NCI-H1048 (cell line): ENCODE measurements around the gene KLF15.

Source experiments
- DNase-seq: peaks from one replicate; lab custom pipeline; 2025; lab: John Stamatoyannopoulos, UW

The KLF15 gene

GRCh38 chr3:126389112-126389793 is 32.0 kb upstream of the KLF15 start:
- no peak for DNase-seq

DNA sequence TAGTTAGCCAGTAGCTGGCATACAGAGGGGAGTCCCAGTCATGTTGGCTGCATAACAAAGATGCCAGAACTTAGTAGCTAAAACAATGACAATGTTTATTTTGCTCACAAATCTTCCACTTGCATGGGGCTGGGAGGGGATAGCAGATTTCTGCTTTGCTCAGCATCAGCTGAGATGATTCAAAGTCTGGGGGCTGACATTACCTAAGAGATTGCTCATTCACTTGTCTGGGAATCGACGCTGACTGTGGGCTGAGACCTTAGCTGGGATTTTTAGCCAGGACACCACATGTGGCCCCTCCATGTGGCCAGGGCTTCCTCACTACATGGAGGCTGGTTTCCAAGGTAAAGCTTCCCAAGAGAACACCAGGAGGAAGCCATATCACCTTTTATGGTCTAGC is 24.8 kb upstream of the KLF15 start:
- no peak for DNase-seq

GRCh38 chr3:126380011-126380768 is 23.0 kb upstream of the KLF15 start:
- no peak for DNase-seq

DNA sequence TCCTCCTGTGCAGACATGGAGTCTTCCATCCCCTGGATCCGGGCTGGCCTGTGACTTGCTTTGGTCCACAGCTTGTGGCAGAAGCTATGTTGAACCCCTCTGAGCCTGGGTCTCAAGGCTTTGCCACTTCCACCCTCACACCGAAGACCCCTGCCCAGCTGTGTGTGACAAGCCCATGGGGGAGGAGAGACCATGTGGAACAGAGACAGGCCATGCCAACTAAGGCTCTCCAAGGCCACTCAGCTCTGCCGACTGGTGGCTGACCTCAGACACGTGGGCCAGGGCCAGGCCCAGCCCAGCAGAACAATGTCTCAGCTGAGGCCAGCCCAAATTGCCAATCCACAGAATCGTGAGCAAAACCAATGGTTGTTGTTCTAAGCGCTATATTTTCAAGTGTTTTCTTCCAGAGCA is 21.1 kb upstream of the KLF15 start:
- no peak for DNase-seq

GRCh38 chr3:126377211-126377610 is 20.0 kb upstream of the KLF15 start:
- DNase-seq: no peak

DNA sequence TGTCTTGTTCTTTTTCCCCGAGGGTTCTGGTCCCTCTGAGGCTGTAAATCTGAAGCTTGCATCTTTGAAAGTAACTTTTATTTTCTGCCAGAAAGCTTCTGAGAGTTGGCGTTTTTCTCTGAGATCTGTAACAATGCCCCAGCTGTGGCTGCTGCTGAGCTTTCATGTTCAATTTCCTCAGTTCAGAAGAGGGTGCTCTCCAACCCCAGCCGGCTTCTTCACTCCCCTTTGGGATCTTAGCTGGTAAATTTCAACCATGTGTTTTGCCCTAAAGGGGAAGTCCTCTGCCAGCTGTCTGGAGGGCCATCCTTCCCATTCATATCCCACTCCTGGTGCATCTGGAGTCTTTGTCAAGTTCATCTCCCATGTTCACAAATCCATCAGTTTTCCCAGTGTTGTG is 19.2 kb upstream of the KLF15 start:
- DNase-seq: no peak

DNA sequence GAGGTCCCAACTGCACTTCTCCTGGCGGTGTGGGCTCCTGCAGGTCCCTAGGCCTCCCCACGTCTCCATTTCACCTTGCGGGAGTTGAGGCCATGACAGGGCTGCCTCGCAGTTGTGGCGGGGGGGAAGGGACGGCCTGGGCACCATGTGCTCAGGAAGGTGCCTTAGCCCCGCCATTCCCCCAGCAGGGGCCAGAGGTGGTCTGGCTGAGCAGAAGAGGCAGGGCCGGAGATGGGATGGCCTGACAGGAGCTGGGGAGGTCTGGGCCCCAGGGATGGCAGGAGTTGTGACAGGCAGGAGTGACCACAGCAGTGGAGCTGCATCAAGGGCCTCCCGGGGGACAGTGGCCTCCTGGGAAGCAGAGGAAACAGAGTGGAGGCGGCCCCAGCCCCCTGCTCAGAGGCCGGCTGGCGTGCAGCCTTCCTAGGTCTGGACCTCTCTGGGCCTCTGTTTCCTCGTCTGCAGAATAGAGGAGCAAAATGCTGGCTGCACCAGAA is 18.7 kb upstream of the KLF15 start:
- DNase-seq: no peak

- no peak for DNase-seq
Measured at GRCh38 chr3:126373682-126374601, 16.7 kb upstream of the KLF15 start.

DNA sequence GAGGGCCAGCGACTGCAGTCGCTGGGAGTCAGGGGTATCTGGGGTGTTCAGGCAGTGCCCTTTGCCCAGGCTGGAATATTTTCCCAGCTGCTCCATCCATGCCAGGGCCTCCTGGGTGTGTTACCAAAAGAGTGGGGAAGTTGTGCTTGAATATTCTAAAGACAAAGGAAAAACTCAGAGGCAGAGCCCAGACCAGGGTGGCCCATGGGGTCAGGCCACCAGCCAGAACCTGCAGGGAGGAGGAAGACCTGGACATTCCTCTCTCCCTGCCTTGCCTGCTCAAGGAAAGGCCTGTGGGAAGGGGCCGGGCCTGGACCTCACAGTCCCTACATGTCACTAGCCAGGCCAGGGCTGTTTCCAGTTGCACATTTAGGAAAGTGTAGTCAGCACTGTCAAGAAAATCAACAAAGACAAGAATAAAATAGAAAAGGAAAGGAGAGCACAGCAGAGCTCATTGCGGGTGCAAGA is 16.0 kb upstream of the KLF15 start:
- no peak for DNase-seq

DNA sequence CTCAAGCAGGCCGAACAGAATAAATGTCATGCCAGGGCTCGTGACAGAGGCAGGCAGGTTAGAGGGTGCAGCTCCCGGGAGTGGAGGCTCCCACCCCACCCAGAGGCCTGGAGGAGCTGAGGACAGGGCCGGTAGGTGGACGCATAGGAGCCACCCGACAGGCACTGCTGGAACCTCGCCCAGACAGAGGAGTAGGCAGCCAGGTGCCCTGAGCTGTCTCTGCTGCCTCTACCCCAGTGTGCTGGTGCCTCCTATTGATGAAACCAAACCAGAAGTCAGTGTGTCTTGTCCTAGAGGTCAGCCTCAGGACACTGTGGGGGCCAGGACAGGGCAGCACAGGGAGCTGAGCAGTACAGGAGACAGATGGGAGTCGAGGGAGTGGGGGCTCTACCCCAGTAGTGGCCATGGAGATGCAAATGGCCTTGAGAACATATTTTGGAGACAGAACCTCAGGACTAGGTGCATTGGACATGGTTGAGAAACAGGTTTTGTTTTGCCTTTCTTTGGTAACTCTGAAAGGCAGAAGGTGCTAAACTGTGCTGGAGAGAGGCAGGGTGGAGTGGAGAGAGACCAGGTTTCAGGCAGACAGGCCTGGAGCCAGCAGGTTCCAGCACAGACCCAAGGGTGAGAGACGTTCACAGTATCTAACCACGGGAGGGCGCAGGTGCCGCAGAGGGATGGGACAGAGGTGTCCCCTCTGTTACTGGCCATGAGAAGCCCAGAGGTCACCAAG is 15.4 kb upstream of the KLF15 start:
- DNase-seq: no peak

DNA sequence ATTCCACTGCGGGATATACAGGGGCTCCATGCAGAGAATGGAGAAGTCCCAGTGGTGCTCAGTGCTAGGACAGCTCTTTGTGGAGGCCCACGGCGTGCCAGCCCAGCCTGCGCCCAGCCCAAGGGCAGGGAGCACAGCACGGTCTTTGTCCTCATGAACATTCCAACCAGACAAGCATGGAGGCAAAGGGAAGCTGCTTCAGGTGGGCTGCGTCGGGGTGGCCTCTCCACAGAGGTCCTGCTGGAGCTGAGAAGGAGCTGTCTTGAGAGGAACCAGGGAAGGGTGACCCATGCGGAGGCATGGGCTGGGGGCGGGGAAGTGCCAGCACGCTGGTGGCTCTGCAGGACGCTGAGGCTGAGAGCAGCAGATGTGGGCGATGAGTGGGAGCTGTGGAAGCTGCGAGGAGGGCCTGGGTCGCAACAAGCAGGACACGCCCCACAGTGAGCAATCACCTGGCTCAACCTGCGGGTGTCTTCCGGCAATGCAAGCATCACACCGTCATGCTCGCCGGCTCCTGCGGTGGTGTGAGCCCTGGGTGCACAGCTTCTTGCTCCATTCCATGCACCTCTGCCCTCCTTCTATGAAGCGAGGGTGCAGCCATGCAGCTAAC is 14.0 kb upstream of the KLF15 start:
- no peak for DNase-seq

GRCh38 chr3:126370606-126371005 is 13.4 kb upstream of the KLF15 start:
- no peak for DNase-seq

DNA sequence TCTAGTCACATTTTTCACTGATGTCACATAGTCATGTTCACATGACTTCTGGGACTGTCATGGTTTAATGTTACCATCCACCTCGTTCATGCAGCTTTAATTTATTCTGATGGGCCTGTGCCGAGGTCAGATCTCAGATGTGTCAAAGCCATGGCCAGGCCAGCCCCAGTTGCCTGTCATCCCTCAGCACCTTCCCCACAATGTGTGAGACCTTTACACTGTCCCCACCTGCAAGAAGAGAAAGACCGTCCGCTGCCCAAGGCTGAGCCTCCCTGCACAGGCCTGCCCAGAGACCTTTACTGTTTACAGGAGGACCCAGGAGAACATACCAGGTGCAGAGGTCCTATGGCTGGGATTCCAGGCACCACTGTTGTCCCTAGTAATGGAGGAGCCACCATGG is 12.8 kb upstream of the KLF15 start:
- no peak for DNase-seq

DNA sequence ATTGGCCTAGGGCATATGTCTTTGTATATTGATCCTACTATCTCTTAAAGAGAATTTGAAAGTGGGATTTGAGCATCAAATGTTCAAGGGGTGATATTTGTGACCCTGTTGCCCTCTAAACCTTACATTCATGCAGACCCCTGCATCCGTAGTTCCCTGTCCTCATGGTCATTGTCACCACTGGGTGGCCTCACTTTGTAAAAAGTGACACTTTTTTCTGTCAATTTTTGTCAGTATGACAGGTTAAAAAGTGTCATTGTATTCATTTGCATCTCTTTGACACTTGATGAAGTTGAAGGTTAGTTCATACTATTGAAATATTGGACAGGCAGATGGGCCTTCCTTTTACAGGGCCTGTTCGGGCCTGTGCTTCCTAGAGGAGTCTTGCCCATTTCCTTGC is 12.3 kb upstream of the KLF15 start:
- no peak for DNase-seq

DNA sequence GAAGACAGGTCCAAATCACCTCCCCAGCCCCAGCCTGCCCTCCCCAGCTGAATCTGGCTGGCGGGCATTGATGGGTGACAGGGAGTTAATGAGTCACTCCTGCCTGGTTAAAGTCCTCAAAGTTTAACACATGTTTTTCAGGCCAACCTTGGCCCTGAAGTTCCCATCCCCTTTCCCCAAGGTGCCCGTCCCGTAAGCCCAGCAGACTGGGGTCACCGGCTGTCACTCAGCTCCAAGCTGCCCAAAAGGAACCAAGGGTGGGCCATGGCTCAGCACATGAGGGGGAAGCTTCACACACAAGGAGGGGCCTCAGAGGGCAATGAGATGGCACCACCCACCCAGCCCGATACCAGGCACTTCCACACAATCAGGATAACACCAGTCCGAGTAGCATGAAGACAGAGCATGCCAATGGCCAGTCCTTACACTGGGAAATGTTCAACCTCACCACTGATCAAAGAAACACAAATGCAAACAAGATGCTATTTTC is 10.2 kb upstream of the KLF15 start:
- no peak for DNase-seq

- DNase-seq: no peak
Measured at GRCh38 chr3:126365351-126366277, 8.4 kb upstream of the KLF15 start.

- no peak for DNase-seq
Measured at GRCh38 chr3:126364731-126365301, 7.6 kb upstream of the KLF15 start.

GRCh38 chr3:126364130-126364695 is 7.0 kb upstream of the KLF15 start:
- no peak for DNase-seq

DNA sequence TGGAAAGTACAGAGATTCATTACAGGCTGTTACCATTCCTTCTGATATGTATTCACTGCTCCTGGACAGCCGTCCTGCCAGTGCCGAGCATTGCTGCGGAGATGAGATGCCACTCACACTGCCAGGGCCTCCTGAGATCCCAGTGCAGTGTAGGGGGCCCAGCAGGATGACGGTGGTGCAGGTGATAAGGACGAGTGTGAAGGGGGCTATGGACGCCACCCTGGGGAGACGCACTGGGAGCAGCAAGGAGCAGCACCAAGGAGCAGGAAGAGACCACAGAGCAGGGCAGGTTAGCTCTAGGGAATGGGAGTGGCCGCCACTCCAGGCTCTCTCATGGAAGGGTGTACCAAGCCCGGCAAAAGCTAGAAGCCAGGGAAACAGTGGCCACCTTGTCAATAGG is 4.0 kb upstream of the KLF15 start:
- no peak for DNase-seq
